ENCODE data around the gene THAP4. TPM values are rescaled to one million over a fixed set of nuclear protein-coding genes. Genes with fewer than 3 reads are reported as not detected.

THAP4 gene
- total and polyA plus RNA-seq, 2 of the 4 experiments (the other 2 are of a cell fraction): 33.9 to 55.1 TPM

- Histone ChIP-seq H4K20me1 (ENCODE audit: insufficient read depth, low read length) (peaks cover 44% of the 10 kb centered on the region), H2BK5ac (ENCODE audit: low read depth, low read length, poor library complexity, severe bottlenecking) (no peak overlapping the region), H3K4me2 (ENCODE audit: low read depth, low read length) (no peak overlapping the region), H3K9ac (ENCODE audit: low read depth, low read length) (no peak overlapping the region), H3K27ac (ENCODE audit: insufficient read depth, low read length) (no peak overlapping the region), H4K8ac (ENCODE audit: low read depth in 2 of 2, low read length in 2 of 2) (no peak overlapping the region), H3K9me1 (ENCODE audit: insufficient read depth, low read length) (peaks cover 10% of the 10 kb centered on the region; the same call in 1 of the 2 replicates), H3K4me3 (ENCODE audit: insufficient read depth, low read depth, low read length) (no peak overlapping the region), H2BK120ac (ENCODE audit: low read depth, low read length) (no peak overlapping the region), H3K14ac (replicated peaks; ENCODE audit: low read depth, low read length) (no peak overlapping the region), H2BK20ac (ENCODE audit: low read depth, low read length) (no peak overlapping the region), H3K4me1 (ENCODE audit: control insufficient read depth, insufficient read depth, low read length) (no peaks in the 10 kb centered on the region; the same call in 1 of the 2 replicates), H4K5ac (ENCODE audit: low read depth, low read length) (no peak overlapping the region), H2BK15ac (ENCODE audit: low read depth, low read length) (no peak overlapping the region), H3K4ac (ENCODE audit: low read depth, low read length) (no peak overlapping the region), H3K56ac (ENCODE audit: extremely low read depth, insufficient read depth, low read length) (no peak overlapping the region), H3K79me1 (ENCODE audit: low read depth in 1 of 2, low read length in 2 of 2) (peaks cover 37 to 75% of the 10 kb centered on the region in 2 experiments), H3K27me3 (ENCODE audit: control insufficient read depth, insufficient read depth, low read length) (no peaks in the 10 kb centered on the region), H3K23ac (ENCODE audit: low read depth, low read length) (no peak overlapping the region), H4K91ac (ENCODE audit: insufficient read depth, low read depth, low read length) (no peak overlapping the region), H3K36me3 (ENCODE audit: control insufficient read depth, insufficient read depth, low read length) (peaks cover 9% of the 10 kb centered on the region), H2AFZ (replicated peaks; ENCODE audit: low read length, poor library complexity) (no peak overlapping the region), H2AK5ac (ENCODE audit: low read depth, low read length) (no peak overlapping the region), H3K18ac (ENCODE audit: low read depth, low read length) (no peak overlapping the region), H2AK9ac (replicated peaks; ENCODE audit: low read depth, low read length, poor library complexity) (no peak overlapping the region), H3K9me3 (ENCODE audit: control insufficient read depth, insufficient read depth, low read length) (no peaks in the 10 kb centered on the region)
- no peak for DNase-seq
- no TSS peak for BruUV-seq (replicated peaks)
- no CpG with 5 or more reads among the region's 5 CpGs for WGBS, 2 experiments (ENCODE audit: extremely low coverage in 2 of 2, insufficient read length in 1 of 2)
- CTCF ChIA-PET: no interaction called here
- no peak for ATAC-seq (ENCODE audit: low read depth)
- no peak for TF ChIP-seq RFX5 (IDR thresholded peaks at IDR 0.05; ENCODE audit: low read depth, low read length)
- no peak for TF ChIP-seq CHD1 (IDR thresholded peaks at IDR 0.05; ENCODE audit: low read depth, low read length)
- TF ChIP-seq RAD21 (IDR thresholded peaks at IDR 0.05; ENCODE audit: low read length): no peak
- TF ChIP-seq FOS (IDR thresholded peaks at IDR 0.05; ENCODE audit: low read depth, low read length): no peak
- no peak for TF ChIP-seq MAZ (IDR thresholded peaks at IDR 0.05; ENCODE audit: borderline replicate concordance, low read depth, low read length)
- no peak for TF ChIP-seq CEBPB (IDR thresholded peaks at IDR 0.05; ENCODE audit: low read depth, low read length)
- no peak for TF ChIP-seq MXI1 (IDR thresholded peaks at IDR 0.05; ENCODE audit: borderline replicate concordance, low read depth, low read length)
- TF ChIP-seq RCOR1 (IDR thresholded peaks at IDR 0.05; ENCODE audit: insufficient replicate concordance, low read length): no peak
- no peak for TF ChIP-seq ELK1 (IDR thresholded peaks at IDR 0.05; ENCODE audit: borderline replicate concordance, low read depth, low read length)
- no peak for TF ChIP-seq POLR2A (IDR thresholded peaks at IDR 0.05; ENCODE audit: low read depth, low read length)
- TF ChIP-seq BHLHE40 (IDR thresholded peaks at IDR 0.05; ENCODE audit: low read depth, low read length): no peak
- TF ChIP-seq NFE2L2 (IDR thresholded peaks at IDR 0.05; ENCODE audit: low read depth, low read length): no peak
- TF ChIP-seq CTCF (conservative IDR thresholded peaks at IDR 0.05; ENCODE audit: low read depth, low read length): no peak
- TF ChIP-seq MAFK (IDR thresholded peaks at IDR 0.05; ENCODE audit: low read depth, low read length): no peak
- no peak for TF ChIP-seq USF2 (IDR thresholded peaks at IDR 0.05; ENCODE audit: low read depth, low read length)
- TF ChIP-seq SMC3 (IDR thresholded peaks at IDR 0.05; ENCODE audit: low read depth, low read length): no peak
- POLR2A ChIA-PET (ENCODE audit: unreplicated experiment): no interaction called here
- dilution Hi-C loops (cut with HindIII; ENCODE audit: low sequenced_read_pairs, unreplicated experiment) (no loop called here), intact Hi-C loops (cut with micrococcal nuclease) (no loop called here), in situ Hi-C loops (cut with MboI; ENCODE audit: low sequenced_read_pairs) (no loop called here)
These were observed 18.6 kb downstream of the THAP4 start for GRCh38 chr2:241618296-241618805.
